WERI-Rb-1 (cell line): Measurements from ENCODE around the gene UCP2.
A peak's percentile ranks its signal among the peaks of the same experiment; 100 is the strongest.
"Not testable (repeated sequence)": the region's sequence is repeated elsewhere in the genome, so short reads cannot be mapped to it uniquely, and the experiment has no call there.

Experiments
- DNase-seq: peaks from one replicate; pipeline ENCODE4 v3.0.0-alpha.2; 2020
- H3K27ac ChIP-seq: fragments of 250-450 bp; sonication (Bioruptor Pico); 2 replicates; pipeline ENCODE4 v1.5.1; 2020; ENCODE audit warnings: mild to moderate bottlenecking, moderate library complexity
- H3K27me3 ChIP-seq: fragments of 250-450 bp; sonication (Bioruptor Pico); 2 replicates; pipeline ENCODE4 v1.5.1; 2021; ENCODE audit warnings: mild to moderate bottlenecking, low read depth, moderate library complexity; ENCODE audit not compliant: insufficient read depth, severe bottlenecking
- H3K36me3 ChIP-seq: fragments of 250-450 bp; sonication (Bioruptor Pico); 2 replicates; pipeline ENCODE4 v1.5.1; 2020; ENCODE audit warnings: mild to moderate bottlenecking, moderate library complexity
- H3K4me3 ChIP-seq: 2 replicates; pipeline ENCODE4 v1.5.1; 2011; ENCODE audit warnings: low read depth, mild to moderate bottlenecking, control low read depth, low read length
- H3K9me3 ChIP-seq: fragments of 250-450 bp; sonication (Bioruptor Pico); 2 replicates; pipeline ENCODE4 v1.5.1; 2021; ENCODE audit warnings: mild to moderate bottlenecking, moderate library complexity; ENCODE audit not compliant: severe bottlenecking
- TF ChIP-seq, protein P1 (sequence below): IDR thresholded peaks from 2 replicates; pipeline ENCODE4 v1.5.1; 2011; ENCODE audit warnings: low read depth, mild to moderate bottlenecking, control low read depth, inconsistent platforms, low read length

UCP2 gene

DNA sequence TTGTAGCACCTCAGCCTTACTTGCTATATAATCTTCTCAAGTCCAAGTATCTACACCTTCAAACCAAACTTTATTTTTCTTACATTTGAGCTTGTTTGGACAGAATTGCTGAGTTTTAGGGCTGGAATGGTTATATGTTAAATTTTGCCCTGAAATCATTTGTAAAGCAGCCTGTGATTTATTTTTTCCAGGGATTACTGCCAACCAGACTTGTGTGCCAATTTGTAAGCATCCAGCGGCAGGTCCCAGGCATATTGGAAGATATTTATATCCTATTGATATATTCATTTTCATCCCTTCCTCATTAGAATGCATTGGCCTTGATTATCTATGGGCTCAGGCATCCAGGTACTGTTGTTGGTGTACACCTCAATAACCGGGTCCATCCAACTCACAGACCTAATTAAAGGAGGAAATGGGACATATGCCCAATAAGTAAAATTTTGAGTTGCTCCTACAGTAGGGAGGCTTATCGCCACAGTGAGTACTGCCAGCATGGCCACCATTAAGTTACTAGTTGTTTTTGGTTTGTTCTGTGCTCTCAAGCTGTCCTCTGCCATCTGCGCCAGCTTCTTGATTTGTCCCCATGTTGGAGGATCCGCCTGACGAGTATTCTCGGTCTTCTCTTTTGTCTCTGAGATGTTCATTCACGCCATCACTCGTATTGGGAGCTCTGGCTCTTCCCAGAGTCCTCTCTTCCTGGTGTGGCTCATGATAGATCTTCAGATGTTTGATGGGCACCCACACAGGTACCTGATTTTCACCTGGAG is 41.7 kb downstream of the UCP2 start:
- H3K27ac ChIP-seq, result no peak overlapping the region
- peaks cover 13% of the 10 kb centered on the region for H3K9me3 ChIP-seq
- TF ChIP-seq, protein P1, sequence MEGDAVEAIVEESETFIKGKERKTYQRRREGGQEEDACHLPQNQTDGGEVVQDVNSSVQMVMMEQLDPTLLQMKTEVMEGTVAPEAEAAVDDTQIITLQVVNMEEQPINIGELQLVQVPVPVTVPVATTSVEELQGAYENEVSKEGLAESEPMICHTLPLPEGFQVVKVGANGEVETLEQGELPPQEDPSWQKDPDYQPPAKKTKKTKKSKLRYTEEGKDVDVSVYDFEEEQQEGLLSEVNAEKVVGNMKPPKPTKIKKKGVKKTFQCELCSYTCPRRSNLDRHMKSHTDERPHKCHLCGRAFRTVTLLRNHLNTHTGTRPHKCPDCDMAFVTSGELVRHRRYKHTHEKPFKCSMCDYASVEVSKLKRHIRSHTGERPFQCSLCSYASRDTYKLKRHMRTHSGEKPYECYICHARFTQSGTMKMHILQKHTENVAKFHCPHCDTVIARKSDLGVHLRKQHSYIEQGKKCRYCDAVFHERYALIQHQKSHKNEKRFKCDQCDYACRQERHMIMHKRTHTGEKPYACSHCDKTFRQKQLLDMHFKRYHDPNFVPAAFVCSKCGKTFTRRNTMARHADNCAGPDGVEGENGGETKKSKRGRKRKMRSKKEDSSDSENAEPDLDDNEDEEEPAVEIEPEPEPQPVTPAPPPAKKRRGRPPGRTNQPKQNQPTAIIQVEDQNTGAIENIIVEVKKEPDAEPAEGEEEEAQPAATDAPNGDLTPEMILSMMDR, result no peak
- H3K4me3 ChIP-seq, result no peak overlapping the region
- H3K27me3 ChIP-seq, result no peaks in the 10 kb centered on the region
- no peak for DNase-seq
- peaks cover 5% of the 10 kb centered on the region; the same call in 1 of the 2 replicates for H3K36me3 ChIP-seq

DNA sequence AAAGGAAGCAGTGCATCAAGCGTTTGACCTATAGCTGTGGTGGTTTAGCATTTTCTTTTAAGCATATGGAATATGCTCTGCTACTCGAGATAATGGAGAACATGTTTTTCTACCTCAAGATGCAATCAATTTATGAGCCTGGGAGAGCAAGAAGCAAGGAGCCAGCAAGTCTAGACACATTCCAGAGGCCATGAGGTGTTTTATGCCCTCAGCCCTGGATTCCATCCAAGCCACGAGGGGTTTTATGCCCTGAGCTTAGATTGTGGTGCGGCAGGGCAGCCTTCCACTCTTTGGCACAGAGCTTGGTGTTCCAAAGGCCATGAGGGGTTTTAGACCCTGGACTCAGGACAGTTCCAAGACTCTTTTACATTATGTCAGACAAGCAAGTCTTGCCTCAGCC is 43.5 kb downstream of the UCP2 start:
- Histone ChIP-seq H3K36me3 (peaks cover 5% of the 10 kb centered on the region), H3K27me3 (no peaks in the 10 kb centered on the region), H3K27ac (peak overlapping the region; percentile 44), H3K4me3 (no peak overlapping the region), H3K9me3 (peaks cover 13% of the 10 kb centered on the region)
- no peak for DNase-seq
- TF ChIP-seq, protein P1, result no peak

DNA sequence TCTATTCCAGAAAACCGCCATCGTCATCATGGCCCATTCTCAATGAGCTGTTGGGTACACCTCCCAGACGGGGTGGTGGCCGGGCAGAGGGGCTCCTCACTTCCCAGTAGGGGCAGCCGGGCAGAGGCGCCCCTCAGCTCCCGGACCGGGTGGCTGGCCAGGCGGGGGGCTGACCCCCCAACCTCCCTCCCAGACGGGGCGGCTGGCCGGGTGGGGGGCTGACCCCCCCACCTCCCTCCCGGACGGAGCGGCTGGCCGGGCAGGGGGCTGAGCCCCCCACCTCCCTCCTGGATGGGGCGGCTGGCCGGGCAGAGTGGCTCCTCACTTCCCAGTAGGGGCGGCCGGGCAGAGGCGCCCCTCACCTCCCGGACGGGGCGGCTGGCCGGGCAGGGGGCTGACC is 46.6 kb downstream of the UCP2 start:
- peaks cover 13% of the 10 kb centered on the region for H3K9me3 ChIP-seq
- H3K27me3 ChIP-seq, H3K4me3 ChIP-seq, H3K27ac ChIP-seq, DNase-seq, H3K36me3 ChIP-seq: not testable (repeated sequence)

GRCh38 chr11:73932781-73933180 is 49.9 kb downstream of the UCP2 start:
- TF ChIP-seq, protein P1, result no peak
- H3K27me3 ChIP-seq, result no peaks in the 10 kb centered on the region
- no peak overlapping the region for H3K27ac ChIP-seq
- H3K4me3 ChIP-seq, result no peak overlapping the region
- peaks cover 21% of the 10 kb centered on the region for H3K36me3 ChIP-seq
- DNase-seq, result no peak
- no peaks in the 10 kb centered on the region for H3K9me3 ChIP-seq

DNA sequence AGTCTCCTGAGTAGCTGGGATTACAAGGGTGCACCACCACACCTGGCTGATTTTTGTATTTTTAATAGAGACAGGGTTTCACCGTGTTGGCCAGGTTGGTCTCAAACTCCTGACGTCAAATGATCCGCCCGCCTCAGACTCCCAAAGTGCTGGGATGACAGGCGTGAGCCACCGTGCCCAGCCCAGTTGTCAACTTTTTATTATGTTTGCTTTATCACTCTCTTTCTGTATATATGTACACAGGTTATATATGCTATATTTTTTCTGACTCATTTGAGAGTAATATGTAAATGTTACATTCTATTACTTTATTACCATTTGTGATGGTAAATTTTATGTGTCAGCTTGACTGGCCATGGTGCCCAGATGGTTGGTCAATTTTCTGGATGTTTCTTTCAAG is 50.7 kb downstream of the UCP2 start:
- TF ChIP-seq, protein P1, result no peak
- H3K27ac ChIP-seq, result no peak overlapping the region
- peaks cover 28% of the 10 kb centered on the region for H3K36me3 ChIP-seq
- H3K27me3 ChIP-seq, result no peaks in the 10 kb centered on the region
- no peak overlapping the region for H3K4me3 ChIP-seq
- no peak for DNase-seq
- no peaks in the 10 kb centered on the region for H3K9me3 ChIP-seq

DNA sequence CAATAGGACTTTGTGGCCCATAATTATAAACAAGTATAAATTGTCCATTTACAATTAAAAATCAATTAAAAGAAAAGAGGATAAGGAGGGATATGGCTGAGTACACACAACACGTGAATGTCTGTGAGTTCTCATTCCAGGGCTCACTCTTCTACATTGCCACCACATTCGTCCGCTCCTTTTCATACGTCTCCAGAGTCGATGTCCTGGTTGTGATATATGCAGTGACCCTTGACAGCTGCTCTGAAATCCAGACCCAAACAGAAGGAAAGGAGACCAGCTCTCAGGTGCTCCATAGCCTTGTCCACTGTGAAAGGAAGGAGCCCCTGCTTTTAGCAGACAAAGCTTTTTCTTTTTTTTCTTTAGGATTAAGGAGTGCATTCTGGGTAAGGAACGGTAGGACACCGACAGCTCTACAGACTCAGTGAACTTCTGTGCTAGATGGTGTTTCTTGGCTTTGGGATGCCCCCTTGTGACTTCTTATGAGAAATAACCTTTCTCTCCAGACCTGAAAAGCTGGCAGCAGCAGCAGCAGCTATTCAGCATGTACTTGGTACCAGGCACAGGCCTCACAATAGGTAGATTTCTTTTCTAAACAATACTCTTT is 51.5 kb downstream of the UCP2 start:
- Histone ChIP-seq H3K36me3 (peaks cover 29% of the 10 kb centered on the region), H3K9me3 (no peaks in the 10 kb centered on the region), H3K4me3 (no peak overlapping the region), H3K27ac (peak overlapping the region; percentile 70), H3K27me3 (no peaks in the 10 kb centered on the region)
- peak; percentile 70 for DNase-seq
- TF ChIP-seq, protein P1, result peak; percentile 54
